SK-N-SH (cell line): Measurements from ENCODE around the gene SMURF1. TPM values are rescaled to one million over a fixed set of nuclear protein-coding genes. Genes with fewer than 3 reads are reported as not detected.

Source experiments
- CTCF ChIA-PET: fragments of 300-600, 350-600 bp; formaldehyde crosslinking; extraction: SDS; loops from one replicate; lab custom pipeline; 2021; lab: Yijun Ruan, JAX
- POLR2A ChIA-PET: fragments of 350-600 bp; sonication (Branson Sonifier 250); formaldehyde crosslinking; extraction: SDS; loops from one replicate; lab custom pipeline; 2020; ENCODE audit warnings: antibody characterized with exemption, inconsistent platforms; lab: Yijun Ruan, JAX
- DNase-seq: peaks from one replicate; pipeline ENCODE4 v3.0.0; 2012
- H2AFZ ChIP-seq: fragments of 200-600 bp; sonication (generic); 2 replicates; pipeline ENCODE4 v1.8.1; 2016; ENCODE audit warnings: antibody characterized with exemption, mild to moderate bottlenecking, low read depth
- H3F3A ChIP-seq: fragments of 200-600 bp; sonication (generic); replicated peaks from 2 replicates; pipeline ENCODE3; 2016; ENCODE audit warnings: antibody characterized with exemption, mild to moderate bottlenecking; ENCODE audit not compliant: insufficient read depth
- H3K27ac ChIP-seq, 2 experiments: fragments of 200-500 bp in 1 of 2; fragments of 200-600 bp in 1 of 2; sonication (Bioruptor generic) in 1 of 2; sonication (generic), shearing (Covaris generic) in 1 of 2; 2 replicates each; pipeline versions ENCODE4 v1.5.1 to v1.6.1; 2014 to 2016; ENCODE audit warnings: low read depth in 2 of 2, inconsistent platforms in 1 of 2, low read length in 1 of 2, mild to moderate bottlenecking in 1 of 2, mixed read lengths in 1 of 2
- H3K27me3 ChIP-seq: fragments of 200-600 bp; sonication (generic), shearing (Covaris generic); 2 replicates; pipeline ENCODE4 v1.6.1; 2016; ENCODE audit warnings: mixed run types; ENCODE audit not compliant: insufficient read depth
- H3K36me3 ChIP-seq, 2 experiments: fragments of 200-500 bp in 1 of 2; fragments of 200-600 bp in 1 of 2; sonication (Bioruptor generic) in 1 of 2; sonication (generic) in 1 of 2; replicated peaks in 1 of 2; 2 replicates each; pipeline versions ENCODE3 to v1.5.1; 2014 to 2016; ENCODE audit warnings: low read length in 1 of 2, mild to moderate bottlenecking in 1 of 2; ENCODE audit not compliant: insufficient read depth in 2 of 2, control insufficient read depth in 1 of 2
- H3K4me1 ChIP-seq, 2 experiments: fragments of 200-500 bp in 1 of 2; fragments of 200-600 bp in 1 of 2; sonication (Bioruptor generic) in 1 of 2; sonication (generic), shearing (Covaris generic) in 1 of 2; 2 replicates each; pipeline versions ENCODE4 v1.5.1 to v1.6.1; 2014 to 2016; ENCODE audit warnings: low read depth in 1 of 2, low read length in 1 of 2, mixed run types in 1 of 2; ENCODE audit not compliant: insufficient read depth in 2 of 2, control insufficient read depth in 1 of 2
- H3K4me2 ChIP-seq: fragments of 200-600 bp; sonication (generic), shearing (Covaris generic); 2 replicates; pipeline ENCODE4 v1.6.1; 2017; ENCODE audit warnings: mixed run types
- H3K4me3 ChIP-seq, 2 experiments: fragments of 200-500 bp in 1 of 2; fragments of 200-600 bp in 1 of 2; sonication (Bioruptor generic) in 1 of 2; sonication (generic), shearing (Covaris generic) in 1 of 2; 2 replicates each; pipeline versions ENCODE4 v1.5.1 to v1.8.1; 2014 to 2016; ENCODE audit warnings: low read depth in 2 of 2, inconsistent platforms in 1 of 2, low read length in 1 of 2, mild to moderate bottlenecking in 1 of 2, mixed read lengths in 1 of 2, moderate library complexity in 1 of 2
- H3K79me2 ChIP-seq: fragments of 200-600 bp; sonication (generic); 2 replicates; pipeline ENCODE4 v1.8.1; 2017; ENCODE audit warnings: mild to moderate bottlenecking; ENCODE audit not compliant: insufficient read depth
- H3K9ac ChIP-seq: fragments of 200-600 bp; sonication (generic); 2 replicates; pipeline ENCODE4 v1.6.1; 2017; ENCODE audit warnings: mixed run types
- H3K9me2 ChIP-seq: fragments of 200-600 bp; sonication (generic); 2 replicates; pipeline ENCODE4 v1.6.1; 2017; ENCODE audit warnings: mixed run types
- H3K9me3 ChIP-seq: fragments of 200-600 bp; sonication (generic); 2 replicates; pipeline ENCODE4 v1.6.1; 2017; ENCODE audit warnings: mixed run types, mild to moderate bottlenecking, moderate library complexity
- H4K20me1 ChIP-seq: fragments of 200-600 bp; sonication (generic); 2 replicates; pipeline ENCODE4 v1.6.1; 2017; ENCODE audit warnings: mild to moderate bottlenecking, mixed run types; ENCODE audit not compliant: insufficient read depth
- CHD2 ChIP-seq: fragments of 150-350 bp; IDR thresholded peaks from 2 replicates; pipeline ENCODE4 v1.6.1; 2018; ENCODE audit warnings: low read length; ENCODE audit not compliant: partially characterized antibody
- EP300 ChIP-seq, 2 experiments: IDR thresholded peaks; 2 replicates each; pipeline versions ENCODE4 v1.4.0 to v1.6.1; 2012; ENCODE audit warnings: borderline replicate concordance in 1 of 2, low read depth in 1 of 2, low read length in 1 of 2
- FOSL2 ChIP-seq: IDR thresholded peaks from 2 replicates; pipeline ENCODE4 v1.4.0; 2012; ENCODE audit warnings: low read depth, mild to moderate bottlenecking, moderate library complexity, borderline replicate concordance
- JUND ChIP-seq: IDR thresholded peaks from 2 replicates; pipeline ENCODE4 v1.4.0; 2012
- MAX ChIP-seq: IDR thresholded peaks from 2 replicates; pipeline ENCODE4 v1.4.0; 2012; ENCODE audit warnings: low read depth
- MEF2A ChIP-seq: IDR thresholded peaks from 2 replicates; pipeline ENCODE4 v1.4.0; 2012; ENCODE audit warnings: low read depth, borderline replicate concordance
- NFIC ChIP-seq: IDR thresholded peaks from 2 replicates; pipeline ENCODE4 v1.4.0; 2012; ENCODE audit warnings: borderline replicate concordance
- POLR2AphosphoS5 ChIP-seq: IDR thresholded peaks from 2 replicates; pipeline ENCODE4 v1.6.1; 2012; ENCODE audit warnings: low read depth, low read length
- RFX5 ChIP-seq: IDR thresholded peaks from 2 replicates; pipeline ENCODE4 v1.6.1; 2012; ENCODE audit warnings: mild to moderate bottlenecking, improper control_type of control experiment, low read length
- TCF12 ChIP-seq: IDR thresholded peaks from 2 replicates; pipeline ENCODE4 v1.4.0; 2012
- TEAD4 ChIP-seq: IDR thresholded peaks from 2 replicates; pipeline ENCODE4 v1.4.0; 2012; ENCODE audit warnings: mild to moderate bottlenecking, borderline replicate concordance; ENCODE audit not compliant: insufficient read depth
- WGBS: methylation state at CpG from one replicate; pipeline ENCODE4 v1.1.6; 2017; ENCODE audit warnings: low lambda C conversion rate; 5-methylcytosine and 5-hydroxymethylcytosine counted together
- polyA plus RNA-seq, 3 experiments: library from polyadenylated mRNA; depleted of rRNA; stranded (reverse); fragments of >200 nt; gene quantifications; 2 replicates each; pipeline ENCODE4 v1.2.3, GENCODE V29; 2012
- TF ChIP-seq, protein P1 (sequence below): IDR thresholded peaks from 2 replicates; pipeline ENCODE4 v1.6.1; 2012; ENCODE audit warnings: mild to moderate bottlenecking, low read depth, low read length, moderate library complexity
- TF ChIP-seq, protein P2 (sequence below): IDR thresholded peaks from 2 replicates; pipeline ENCODE4; 2012
- TF ChIP-seq, protein P3 (sequence below): IDR thresholded peaks from 2 replicates; pipeline ENCODE4 v1.4.0; 2012; ENCODE audit warnings: low read depth, borderline replicate concordance

Gene SMURF1
- polyA plus RNA-seq, 1 of the 3 experiments (the other 2 are of a cell fraction): 12.9 TPM

GRCh38 chr7:99102809-99103690, 40.9 kb downstream of the SMURF1 start:
- peaks cover 22% of the 10 kb centered on the region for H3F3A ChIP-seq
- peak overlapping the region in 1 of 2 experiments; percentile 64; a peak in 2 of 4 replicates for H3K27ac ChIP-seq
- H3K4me3 ChIP-seq: no peak overlapping the region
- H2AFZ ChIP-seq: no peak overlapping the region
- H3K9ac ChIP-seq: no peak overlapping the region
- no peak for DNase-seq
- ChIA-PET CTCF (interaction anchor here (1.0 kb wide), 1 partner anchor 9 kb away, joined by 3 read pairs; no protein-coding TSS in a partner anchor), POLR2A (no interaction called here)
- no peaks in the 10 kb centered on the region for H3K27me3 ChIP-seq
- H3K9me2 ChIP-seq: no peaks in the 10 kb centered on the region
- TF ChIP-seq EP300 (IDR thresholded peaks at IDR 0.05; ENCODE audit: borderline replicate concordance in 1 of 2, low read depth in 1 of 2, low read length in 1 of 2): peak in 1 of 2 experiments; percentile 46; a peak in 1 of 4 replicates
- TF ChIP-seq MEF2A: 0 out of 2 replicates have a peak, but pooled peaks have one; percentile 43
- TF ChIP-seq FOSL2: peak; percentile 90
- TF ChIP-seq NFIC: peak; percentile 72
- peak; percentile 91 for TF ChIP-seq TCF12
- TF ChIP-seq TEAD4: 0 out of 2 replicates have a peak, but pooled peaks have one; percentile 44
- TF ChIP-seq, protein P1, sequence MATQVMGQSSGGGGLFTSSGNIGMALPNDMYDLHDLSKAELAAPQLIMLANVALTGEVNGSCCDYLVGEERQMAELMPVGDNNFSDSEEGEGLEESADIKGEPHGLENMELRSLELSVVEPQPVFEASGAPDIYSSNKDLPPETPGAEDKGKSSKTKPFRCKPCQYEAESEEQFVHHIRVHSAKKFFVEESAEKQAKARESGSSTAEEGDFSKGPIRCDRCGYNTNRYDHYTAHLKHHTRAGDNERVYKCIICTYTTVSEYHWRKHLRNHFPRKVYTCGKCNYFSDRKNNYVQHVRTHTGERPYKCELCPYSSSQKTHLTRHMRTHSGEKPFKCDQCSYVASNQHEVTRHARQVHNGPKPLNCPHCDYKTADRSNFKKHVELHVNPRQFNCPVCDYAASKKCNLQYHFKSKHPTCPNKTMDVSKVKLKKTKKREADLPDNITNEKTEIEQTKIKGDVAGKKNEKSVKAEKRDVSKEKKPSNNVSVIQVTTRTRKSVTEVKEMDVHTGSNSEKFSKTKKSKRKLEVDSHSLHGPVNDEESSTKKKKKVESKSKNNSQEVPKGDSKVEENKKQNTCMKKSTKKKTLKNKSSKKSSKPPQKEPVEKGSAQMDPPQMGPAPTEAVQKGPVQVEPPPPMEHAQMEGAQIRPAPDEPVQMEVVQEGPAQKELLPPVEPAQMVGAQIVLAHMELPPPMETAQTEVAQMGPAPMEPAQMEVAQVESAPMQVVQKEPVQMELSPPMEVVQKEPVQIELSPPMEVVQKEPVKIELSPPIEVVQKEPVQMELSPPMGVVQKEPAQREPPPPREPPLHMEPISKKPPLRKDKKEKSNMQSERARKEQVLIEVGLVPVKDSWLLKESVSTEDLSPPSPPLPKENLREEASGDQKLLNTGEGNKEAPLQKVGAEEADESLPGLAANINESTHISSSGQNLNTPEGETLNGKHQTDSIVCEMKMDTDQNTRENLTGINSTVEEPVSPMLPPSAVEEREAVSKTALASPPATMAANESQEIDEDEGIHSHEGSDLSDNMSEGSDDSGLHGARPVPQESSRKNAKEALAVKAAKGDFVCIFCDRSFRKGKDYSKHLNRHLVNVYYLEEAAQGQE: no peak
- TF ChIP-seq POLR2AphosphoS5: peak; percentile 16; the same call in 1 of the 2 replicates
- TF ChIP-seq CHD2: no peak
- TF ChIP-seq, protein P2, sequence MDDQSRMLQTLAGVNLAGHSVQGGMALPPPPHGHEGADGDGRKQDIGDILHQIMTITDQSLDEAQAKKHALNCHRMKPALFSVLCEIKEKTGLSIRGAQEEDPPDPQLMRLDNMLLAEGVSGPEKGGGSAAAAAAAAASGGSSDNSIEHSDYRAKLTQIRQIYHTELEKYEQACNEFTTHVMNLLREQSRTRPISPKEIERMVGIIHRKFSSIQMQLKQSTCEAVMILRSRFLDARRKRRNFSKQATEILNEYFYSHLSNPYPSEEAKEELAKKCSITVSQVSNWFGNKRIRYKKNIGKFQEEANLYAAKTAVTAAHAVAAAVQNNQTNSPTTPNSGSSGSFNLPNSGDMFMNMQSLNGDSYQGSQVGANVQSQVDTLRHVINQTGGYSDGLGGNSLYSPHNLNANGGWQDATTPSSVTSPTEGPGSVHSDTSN: peak; percentile 81
- TF ChIP-seq JUND: peak; percentile 86
- TF ChIP-seq MAX: 0 out of 2 replicates have a peak, but pooled peaks have one; percentile 30
- TF ChIP-seq, protein P3, sequence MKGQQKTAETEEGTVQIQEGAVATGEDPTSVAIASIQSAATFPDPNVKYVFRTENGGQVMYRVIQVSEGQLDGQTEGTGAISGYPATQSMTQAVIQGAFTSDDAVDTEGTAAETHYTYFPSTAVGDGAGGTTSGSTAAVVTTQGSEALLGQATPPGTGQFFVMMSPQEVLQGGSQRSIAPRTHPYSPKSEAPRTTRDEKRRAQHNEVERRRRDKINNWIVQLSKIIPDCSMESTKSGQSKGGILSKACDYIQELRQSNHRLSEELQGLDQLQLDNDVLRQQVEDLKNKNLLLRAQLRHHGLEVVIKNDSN: no peak
- TF ChIP-seq RFX5: no peak
- peaks cover 0 to 16% of the 10 kb centered on the region in 2 experiments for H3K36me3 ChIP-seq
- WGBS: 60% methylated on average over 11 of the region's 11 CpGs
- H3K9me3 ChIP-seq: 0 out of 2 replicates have a peak, but pooled peaks cover 1% of the 10 kb centered on the region
- peak overlapping the region; percentile 29 for H3K4me2 ChIP-seq
- H4K20me1 ChIP-seq: peaks cover 82% of the 10 kb centered on the region
- H3K79me2 ChIP-seq: peaks cover 100% of the 10 kb centered on the region
- H3K4me1 ChIP-seq: peaks cover 0 to 17% of the 10 kb centered on the region in 2 experiments; a peak in 1 of 4 replicates
